Fibroblast of skin of left biceps (primary cell): ENCODE results near the gene HMX3.
"Not testable (repeated sequence)": the region's sequence is repeated elsewhere in the genome, so short reads cannot be mapped to it uniquely, and the experiment has no call there.

Experiments used
- DNase-seq, 2 experiments: peaks; one replicate each; pipeline ENCODE4 v3.0.0-alpha.2; 2013; ENCODE audit warnings: low read depth in 2 of 2

Gene HMX3

DNA sequence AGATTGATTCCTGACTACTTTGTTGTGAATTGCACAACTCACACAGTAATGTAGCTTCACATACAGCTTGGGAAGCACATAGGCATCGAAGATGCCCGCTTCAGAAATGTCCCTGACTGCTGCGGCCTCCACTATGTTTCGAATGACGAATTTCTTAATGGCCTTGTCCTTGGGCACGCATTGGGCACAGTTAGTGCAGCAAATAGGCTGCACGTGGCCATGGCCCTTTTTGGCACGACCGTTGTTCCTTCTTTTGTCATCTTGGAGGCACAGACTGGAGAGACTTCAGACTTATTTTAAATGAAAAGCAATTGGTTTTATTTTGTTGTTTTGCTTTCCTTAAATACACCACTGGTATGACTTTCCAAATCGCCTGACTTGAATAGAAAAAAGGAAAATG lies 35.8 kb downstream of the HMX3 start:
- DNase-seq = not testable (repeated sequence)

DNA sequence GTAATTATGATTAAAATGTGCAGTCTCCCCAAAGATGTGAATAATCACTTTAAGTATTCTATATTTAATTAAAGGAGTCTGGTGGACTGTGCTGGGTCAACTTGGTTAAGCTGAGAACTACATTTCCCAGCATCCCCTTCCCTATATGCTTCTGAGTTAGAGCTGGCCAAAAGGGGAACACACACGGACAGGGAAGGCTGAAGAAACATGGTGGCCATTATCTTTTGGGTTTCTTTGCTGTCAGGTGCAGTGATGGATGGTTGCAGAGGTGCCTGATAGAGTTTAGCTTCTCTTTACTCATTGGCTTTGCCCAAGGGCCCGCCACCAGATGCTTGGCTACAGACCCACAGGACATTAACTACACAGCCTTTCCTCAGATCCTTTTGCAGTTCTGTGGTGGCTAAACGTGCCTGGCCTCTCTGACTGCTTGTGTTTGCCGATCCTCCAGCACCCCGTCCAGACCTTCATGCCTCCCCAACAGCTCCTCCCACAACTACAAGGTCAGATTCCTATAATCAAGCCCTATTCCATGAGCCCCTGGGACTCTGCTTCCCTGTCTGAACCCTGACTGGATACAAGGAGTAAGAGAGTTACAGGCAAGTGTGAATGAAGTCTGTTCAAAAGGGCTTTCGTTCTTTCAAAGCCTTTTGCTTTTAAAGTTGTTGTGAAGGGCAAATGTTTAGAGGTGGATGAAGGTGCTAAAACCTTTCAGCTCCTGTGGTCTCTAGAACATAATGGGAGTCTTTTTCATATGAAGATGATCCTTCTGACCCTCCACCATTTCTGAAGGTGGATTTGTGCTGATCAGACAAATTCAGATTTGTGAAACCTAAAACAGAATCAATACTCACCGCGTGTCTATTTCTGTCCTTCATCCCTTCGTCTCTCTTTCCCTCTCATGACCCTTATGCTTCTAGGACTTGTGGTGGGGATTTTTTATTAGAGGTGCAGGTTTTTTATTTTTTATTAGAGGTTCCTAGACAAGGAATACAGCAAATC lies 39.9 kb downstream of the HMX3 start:
- no peak for DNase-seq

DNA sequence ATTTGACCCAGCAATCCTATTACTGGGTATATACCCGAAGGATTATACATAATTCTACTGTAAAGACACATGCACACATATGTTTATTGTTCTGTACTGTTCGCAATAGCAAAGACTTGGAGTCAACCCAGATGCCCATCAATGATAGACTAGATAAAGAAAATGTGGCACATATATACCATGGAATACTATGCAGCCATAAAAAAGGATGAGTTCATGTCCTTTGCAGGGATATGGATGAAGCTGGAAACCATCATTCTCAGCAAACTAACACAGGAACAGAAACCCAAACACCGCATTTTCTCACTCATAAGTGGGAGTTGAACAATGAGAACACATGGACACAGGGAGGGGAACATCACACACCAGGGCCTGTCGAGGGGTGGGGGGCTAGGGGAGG lies 42.6 kb downstream of the HMX3 start:
- DNase-seq = not testable (repeated sequence)

DNA sequence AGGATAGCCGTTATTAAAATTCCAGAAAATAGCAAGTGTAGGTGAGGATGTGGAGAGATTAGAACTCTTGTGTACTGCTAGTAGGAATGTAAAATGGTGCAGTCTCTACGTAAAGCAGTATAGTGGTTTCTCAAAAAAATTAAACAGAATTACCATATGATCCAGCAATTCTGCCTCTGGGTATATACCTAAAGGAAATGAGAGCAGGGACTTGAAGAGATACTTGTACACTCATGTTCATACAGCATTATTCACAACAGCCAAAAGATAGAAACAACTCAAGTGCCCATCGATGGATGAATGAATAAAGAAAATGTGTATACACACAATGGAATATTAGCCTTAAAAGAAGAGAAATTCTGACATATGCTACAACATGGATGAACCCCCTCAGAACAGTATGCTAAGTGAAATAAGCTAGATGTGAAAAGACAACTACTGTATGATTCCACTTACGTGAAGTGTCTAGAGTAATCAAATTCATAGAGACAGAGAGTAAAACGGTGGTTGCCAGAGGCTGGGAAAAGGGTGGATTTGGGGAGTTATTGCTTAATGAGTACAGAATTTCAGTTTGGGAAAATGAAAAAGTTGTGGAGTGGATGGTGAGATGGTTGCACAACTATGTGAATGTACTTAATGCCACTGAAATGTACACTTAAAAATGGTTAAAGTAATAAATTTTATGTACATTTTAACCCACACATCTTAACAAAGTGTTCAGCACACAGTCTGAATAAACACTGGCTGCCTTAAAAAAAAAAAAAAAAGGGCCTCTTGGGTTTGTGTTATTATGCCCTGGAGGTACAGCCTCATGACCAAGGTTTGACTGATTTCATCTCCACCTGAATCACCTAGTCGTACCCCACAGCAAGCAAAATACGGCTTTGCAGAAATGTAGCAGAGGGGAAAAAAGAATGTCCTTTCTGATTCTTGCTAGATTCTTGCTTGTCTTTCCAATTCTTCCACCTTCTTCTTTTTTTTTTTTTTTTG lies 44.6 kb downstream of the HMX3 start:
- no peak for DNase-seq

DNA sequence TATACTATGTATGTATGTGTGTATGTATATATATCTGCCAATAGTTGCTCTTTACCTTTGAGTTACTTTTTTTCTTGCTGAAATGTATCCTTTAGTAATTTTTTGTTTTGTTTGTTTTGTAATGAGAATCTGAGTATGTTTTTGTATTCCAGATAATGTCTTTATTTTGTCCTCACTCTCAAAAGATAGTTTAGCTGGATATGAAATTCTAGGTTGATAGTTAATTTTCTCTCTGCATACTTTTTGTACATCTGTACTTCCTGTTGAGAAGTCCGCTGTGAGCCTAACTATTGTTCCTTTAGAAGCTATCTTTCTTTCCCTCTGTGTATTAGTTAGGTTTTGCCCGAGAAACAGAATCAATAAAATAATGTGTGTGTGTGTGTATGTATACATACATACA lies 48.0 kb downstream of the HMX3 start:
- DNase-seq = no peak

DNA sequence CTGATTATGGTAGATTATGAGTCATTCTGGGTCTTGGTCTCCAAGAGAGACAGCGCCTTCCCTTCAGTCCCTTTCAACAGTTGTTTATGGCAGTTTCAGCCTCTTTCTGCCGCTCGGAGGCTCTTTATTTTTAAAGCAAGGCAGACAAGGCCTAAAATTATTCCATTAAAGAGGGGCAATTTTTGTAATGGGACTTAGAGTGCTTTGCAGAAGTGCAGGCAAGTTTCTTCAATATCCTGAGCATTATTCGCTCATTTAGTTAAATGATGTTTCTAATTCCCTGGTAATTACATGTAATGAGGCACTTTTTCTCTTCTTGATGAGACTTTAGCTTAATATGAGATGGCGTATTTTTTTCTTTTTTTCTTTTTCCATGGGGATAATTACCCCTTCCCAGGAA lies 52.0 kb downstream of the HMX3 start:
- no peak for DNase-seq
